GM18861 (cell line): ENCODE data around the gene LSM10.

Experiments
- ATAC-seq: cut with Tn5 transposase; IDR thresholded peaks from one replicate; pipeline ENCODE4 v1.9.1; 2021; ENCODE audit not compliant: unreplicated experiment

LSM10 gene

GRCh38 chr1:36411674-36412648 is 14.3 kb upstream of the LSM10 start:
- ATAC-seq: no peak

GRCh38 chr1:36408479-36408878 is 10.8 kb upstream of the LSM10 start:
- no peak for ATAC-seq

- no peak for ATAC-seq
These were observed 8.7 kb upstream of the LSM10 start for GRCh38 chr1:36406440-36406839.

GRCh38 chr1:36402504-36402890 is 4.8 kb upstream of the LSM10 start:
- ATAC-seq: no peak

- no peak for ATAC-seq
These were observed 4.1 kb upstream of the LSM10 start for GRCh38 chr1:36401602-36402503.

- ATAC-seq: no peak
These were observed 3.3 kb upstream of the LSM10 start for GRCh38 chr1:36400825-36401601.

GRCh38 chr1:36400514-36400824 is 2.8 kb upstream of the LSM10 start:
- ATAC-seq: no peak

GRCh38 chr1:36398370-36398977 is 766 bp upstream of the LSM10 start:
- no peak for ATAC-seq

GRCh38 chr1:36397083-36397377 is 678 bp downstream of the LSM10 start:
- ATAC-seq: peak; percentile 11

- ATAC-seq: no peak
These were observed 1.3 kb downstream of the LSM10 start for GRCh38 chr1:36396359-36396758.

GRCh38 chr1:36393686-36394085 is 4.0 kb downstream of the LSM10 start:
- no peak for ATAC-seq

- no peak for ATAC-seq
These were observed 4.9 kb downstream of the LSM10 start for GRCh38 chr1:36392836-36393235.

- no peak for ATAC-seq
These were observed 6.4 kb downstream of the LSM10 start for GRCh38 chr1:36391271-36391670.

GRCh38 chr1:36390411-36390810 is 7.3 kb downstream of the LSM10 start:
- ATAC-seq: no peak

GRCh38 chr1:36389999-36390398 is 7.7 kb downstream of the LSM10 start:
- no peak for ATAC-seq

GRCh38 chr1:36389261-36389660 is 8.4 kb downstream of the LSM10 start:
- ATAC-seq: no peak

GRCh38 chr1:36387141-36387949 is 10.4 kb downstream of the LSM10 start:
- ATAC-seq: no peak

GRCh38 chr1:36386265-36387140 is 11.2 kb downstream of the LSM10 start:
- ATAC-seq: peak; percentile 44
